Body of pancreas (tissue), 4 donors: ENCODE data around the gene ATG4A.

Experiments
- POLR2A ChIP-seq, 3 donors: fragments of 450-650 bp; IDR thresholded peaks; one replicate each; pipeline ENCODE4 v1.6.1; 2016; ENCODE audit warnings: antibody characterized with exemption in 3 of 3, mild to moderate bottlenecking in 2 of 3
- TF ChIP-seq, protein P1 (sequence below), 7 experiments: fragments of 450-650 bp in 4 of 7; fragments of 200-600 bp in 3 of 7; sonication (generic) in 3 of 7; IDR thresholded peaks; one replicate each; pipeline ENCODE4 v1.5.1; 2016 to 2019; ENCODE audit warnings: antibody characterized with exemption in 7 of 7

DNA sequence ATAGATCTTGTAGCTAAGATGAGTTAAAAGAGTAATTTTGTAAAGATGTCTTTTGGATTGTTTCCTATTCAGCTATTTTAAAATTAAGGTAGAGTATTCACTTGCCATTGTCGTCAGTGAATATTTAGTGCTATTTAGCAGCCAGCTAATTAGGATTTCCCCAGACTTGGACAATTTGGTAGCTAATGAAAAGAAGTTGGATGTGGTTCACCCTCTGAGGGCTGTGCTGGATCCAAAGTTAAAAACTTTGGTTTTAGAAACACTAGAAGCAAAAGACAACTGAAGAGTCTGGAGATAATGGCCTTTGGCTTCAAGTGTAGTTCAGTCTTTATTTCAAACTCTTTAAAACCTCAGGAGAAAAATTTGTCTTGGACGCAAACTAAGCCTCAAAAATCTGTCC lies 41.3 kb downstream of the ATG4A start:
- TF ChIP-seq, protein P1, sequence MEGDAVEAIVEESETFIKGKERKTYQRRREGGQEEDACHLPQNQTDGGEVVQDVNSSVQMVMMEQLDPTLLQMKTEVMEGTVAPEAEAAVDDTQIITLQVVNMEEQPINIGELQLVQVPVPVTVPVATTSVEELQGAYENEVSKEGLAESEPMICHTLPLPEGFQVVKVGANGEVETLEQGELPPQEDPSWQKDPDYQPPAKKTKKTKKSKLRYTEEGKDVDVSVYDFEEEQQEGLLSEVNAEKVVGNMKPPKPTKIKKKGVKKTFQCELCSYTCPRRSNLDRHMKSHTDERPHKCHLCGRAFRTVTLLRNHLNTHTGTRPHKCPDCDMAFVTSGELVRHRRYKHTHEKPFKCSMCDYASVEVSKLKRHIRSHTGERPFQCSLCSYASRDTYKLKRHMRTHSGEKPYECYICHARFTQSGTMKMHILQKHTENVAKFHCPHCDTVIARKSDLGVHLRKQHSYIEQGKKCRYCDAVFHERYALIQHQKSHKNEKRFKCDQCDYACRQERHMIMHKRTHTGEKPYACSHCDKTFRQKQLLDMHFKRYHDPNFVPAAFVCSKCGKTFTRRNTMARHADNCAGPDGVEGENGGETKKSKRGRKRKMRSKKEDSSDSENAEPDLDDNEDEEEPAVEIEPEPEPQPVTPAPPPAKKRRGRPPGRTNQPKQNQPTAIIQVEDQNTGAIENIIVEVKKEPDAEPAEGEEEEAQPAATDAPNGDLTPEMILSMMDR (IDR thresholded peaks at IDR 0.05), result no peak
- no peak for TF ChIP-seq POLR2A (IDR thresholded peaks at IDR 0.05)
